Gastrocnemius medialis (tissue), 4 donors: ENCODE measurements around the gene HOXB5. TPM values are rescaled to one million over a fixed set of nuclear protein-coding genes. Genes with fewer than 3 reads are reported as not detected.

Experiments used
- ATAC-seq, 2 donors: fragments of 150-250 bp; one replicate each; pipeline ENCODE4 v1.9.1; 2016
- DNase-seq, 2 donors: peaks; one replicate each; pipeline ENCODE4 v3.0.0-alpha.2; 2019
- H3K27ac ChIP-seq, 4 donors: fragments of 200-600 bp; sonication (generic); 1 replicate in 1 of 4; 2 replicates in 3 of 4; pipeline ENCODE4 v1.5.1; 2016 to 2018; ENCODE audit warnings: mild to moderate bottlenecking in 2 of 4, moderate library complexity in 1 of 4
- H3K27me3 ChIP-seq, 3 donors: fragments of 200-600 bp; sonication (generic) in 2 of 3; 1 replicate in 1 of 3; 2 replicates in 2 of 3; pipeline versions ENCODE4 v1.5.1 to v1.6.0; 2016 to 2019; ENCODE audit warnings: mild to moderate bottlenecking in 1 of 3, moderate library complexity in 1 of 3
- H3K36me3 ChIP-seq, 2 donors: fragments of 200-600 bp; sonication (generic) in 1 of 2; one replicate each; pipeline ENCODE4 v1.5.1; 2017 to 2018
- H3K4me1 ChIP-seq, 2 donors: fragments of 200-600 bp; sonication (generic) in 1 of 2; one replicate each; pipeline ENCODE4 v1.5.1; 2016 to 2017; ENCODE audit warnings: mild to moderate bottlenecking in 2 of 2
- H3K4me3 ChIP-seq, 4 donors: fragments of 200-600 bp; sonication (generic) in 3 of 4; 1 replicate in 1 of 4; 2 replicates in 3 of 4; pipeline ENCODE4 v1.5.1; 2016 to 2019; ENCODE audit warnings: mild to moderate bottlenecking in 2 of 4
- H3K9me3 ChIP-seq, 3 donors: fragments of 200-600 bp; sonication (generic) in 2 of 3; 1 replicate in 1 of 3; 2 replicates in 2 of 3; pipeline ENCODE4 v1.5.1; 2016 to 2019
- POLR2A ChIP-seq, 2 donors: fragments of 450-650 bp; IDR thresholded peaks; one replicate each; pipeline ENCODE4 v1.6.1; 2017; ENCODE audit warnings: antibody characterized with exemption in 2 of 2, mild to moderate bottlenecking in 2 of 2, moderate library complexity in 2 of 2
- in situ Hi-C, 4 donors: fragments of 200-750 bp; cut with MboI; loops; one replicate each; pipeline versions ENCODE4 v1.15.0 to v1.8.0; 2017; ENCODE audit warnings: low sequenced_read_pairs in 4 of 4
- intact Hi-C: fragments of 100-400 bp; cut with DNase I; formaldehyde crosslinking; loops from one replicate; pipeline ENCODE4 v1.15.1; 2023; ENCODE audit warnings: low total_unique reads
- total RNA-seq, 4 donors: library from RNA; depleted of rRNA; stranded (reverse); fragments of >200 nt; gene quantifications; one replicate each; pipeline versions ENCODE4 v1.1.0 to v1.2.3, GENCODE V29; 2016
- TF ChIP-seq, protein P1 (sequence below), 5 experiments: fragments of 450-650 bp in 3 of 5; fragments of 200-600 bp in 2 of 5; sonication (generic) in 2 of 5; IDR thresholded peaks in 4 of 5; conservative IDR thresholded peaks in 1 of 5; 1 replicate in 4 of 5; 2 replicates in 1 of 5; pipeline ENCODE4 v1.5.1; 2016 to 2019; ENCODE audit warnings: antibody characterized with exemption in 5 of 5, mild to moderate bottlenecking in 3 of 5, moderate library complexity in 3 of 5

HOXB5 gene
- total RNA-seq, 4 donors from 2014 or later = not detected

DNA sequence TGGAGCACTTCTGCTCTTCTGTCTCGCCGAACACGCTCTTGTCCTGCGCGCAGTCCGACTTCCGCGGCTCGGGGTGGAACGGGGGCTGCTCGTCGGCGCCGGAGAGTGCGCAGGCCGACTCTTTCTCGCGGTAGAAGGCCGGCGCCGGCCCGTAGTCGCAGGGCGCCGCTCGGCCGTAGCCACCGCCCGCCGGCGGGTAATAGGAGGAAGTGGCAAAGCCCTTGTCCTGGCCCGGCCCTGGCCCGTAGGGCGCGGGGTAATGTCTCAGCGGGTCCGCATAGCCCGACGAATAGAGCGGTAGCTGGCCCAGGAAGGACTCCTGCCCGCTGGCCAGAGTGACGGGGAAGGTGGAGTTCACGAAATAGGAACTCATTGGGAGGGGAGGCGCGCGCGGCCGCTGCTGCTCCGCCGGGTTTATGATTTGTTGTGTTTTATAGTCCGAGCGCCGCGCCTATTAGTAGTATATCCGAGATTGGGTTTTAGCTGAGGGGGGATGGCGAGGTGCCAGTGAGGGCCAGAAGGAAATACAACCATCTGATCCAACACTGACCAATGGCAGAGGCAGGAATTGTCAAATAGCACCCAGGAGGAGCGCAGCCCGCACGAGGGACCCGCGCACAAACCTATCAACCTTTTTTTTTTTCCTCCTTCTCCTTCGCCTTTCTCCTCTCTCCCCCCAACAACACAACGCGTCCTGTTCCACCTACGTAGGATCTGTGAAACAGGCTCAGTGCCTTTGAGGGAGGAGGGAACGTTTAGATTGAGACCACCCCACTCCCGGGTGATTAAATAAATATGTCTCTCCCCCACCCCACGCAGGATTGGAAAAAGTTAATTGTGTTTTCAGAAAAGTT lies 4.4 kb upstream of the HOXB5 start:
- Histone ChIP-seq H3K4me1 (peaks cover 3 to 21% of the 10 kb centered on the region in 2 donors), H3K27me3 (peaks cover 89 to 98% (median 94%) of the 10 kb centered on the region in 3 donors), H3K36me3 (no peaks in the 10 kb centered on the region), H3K9me3 (no peaks in the 10 kb centered on the region), H3K4me3 (peak overlapping the region; percentile 48 to 72 (median 58)), H3K27ac (peak overlapping the region; percentile 43 to 74 (median 72))
- DNase-seq (no peak), ATAC-seq (peak; percentile 15 to 27)
- TF ChIP-seq POLR2A (IDR thresholded peaks at IDR 0.05) = peak in 1 of 2 donors; percentile 41
- TF ChIP-seq, protein P1, sequence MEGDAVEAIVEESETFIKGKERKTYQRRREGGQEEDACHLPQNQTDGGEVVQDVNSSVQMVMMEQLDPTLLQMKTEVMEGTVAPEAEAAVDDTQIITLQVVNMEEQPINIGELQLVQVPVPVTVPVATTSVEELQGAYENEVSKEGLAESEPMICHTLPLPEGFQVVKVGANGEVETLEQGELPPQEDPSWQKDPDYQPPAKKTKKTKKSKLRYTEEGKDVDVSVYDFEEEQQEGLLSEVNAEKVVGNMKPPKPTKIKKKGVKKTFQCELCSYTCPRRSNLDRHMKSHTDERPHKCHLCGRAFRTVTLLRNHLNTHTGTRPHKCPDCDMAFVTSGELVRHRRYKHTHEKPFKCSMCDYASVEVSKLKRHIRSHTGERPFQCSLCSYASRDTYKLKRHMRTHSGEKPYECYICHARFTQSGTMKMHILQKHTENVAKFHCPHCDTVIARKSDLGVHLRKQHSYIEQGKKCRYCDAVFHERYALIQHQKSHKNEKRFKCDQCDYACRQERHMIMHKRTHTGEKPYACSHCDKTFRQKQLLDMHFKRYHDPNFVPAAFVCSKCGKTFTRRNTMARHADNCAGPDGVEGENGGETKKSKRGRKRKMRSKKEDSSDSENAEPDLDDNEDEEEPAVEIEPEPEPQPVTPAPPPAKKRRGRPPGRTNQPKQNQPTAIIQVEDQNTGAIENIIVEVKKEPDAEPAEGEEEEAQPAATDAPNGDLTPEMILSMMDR (IDR thresholded peaks at IDR 0.05 in 4 of 5, conservative IDR thresholded peaks at IDR 0.05 in 1 of 5) = no peak
- in situ Hi-C loops (loop anchor here in 3 of 4 donors (10.0 kb wide), 2 partner anchors 253 to 263 kb away; no protein-coding TSS in a partner anchor), intact Hi-C loops (no loop called here)

DNA sequence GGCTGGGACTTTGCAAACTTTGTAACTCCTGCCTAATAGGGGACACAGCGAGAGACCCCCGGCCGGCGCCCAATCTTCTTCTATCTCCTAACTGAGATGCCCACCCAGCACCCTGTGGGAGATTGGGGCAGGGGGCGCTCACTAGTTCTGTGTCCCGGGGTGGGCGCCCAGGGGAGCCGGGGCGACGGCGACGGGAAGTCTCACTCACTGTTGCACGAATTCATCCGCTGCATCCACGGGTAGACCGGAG lies 3.9 kb upstream of the HOXB5 start:
- intact Hi-C loops = no loop called here

DNA sequence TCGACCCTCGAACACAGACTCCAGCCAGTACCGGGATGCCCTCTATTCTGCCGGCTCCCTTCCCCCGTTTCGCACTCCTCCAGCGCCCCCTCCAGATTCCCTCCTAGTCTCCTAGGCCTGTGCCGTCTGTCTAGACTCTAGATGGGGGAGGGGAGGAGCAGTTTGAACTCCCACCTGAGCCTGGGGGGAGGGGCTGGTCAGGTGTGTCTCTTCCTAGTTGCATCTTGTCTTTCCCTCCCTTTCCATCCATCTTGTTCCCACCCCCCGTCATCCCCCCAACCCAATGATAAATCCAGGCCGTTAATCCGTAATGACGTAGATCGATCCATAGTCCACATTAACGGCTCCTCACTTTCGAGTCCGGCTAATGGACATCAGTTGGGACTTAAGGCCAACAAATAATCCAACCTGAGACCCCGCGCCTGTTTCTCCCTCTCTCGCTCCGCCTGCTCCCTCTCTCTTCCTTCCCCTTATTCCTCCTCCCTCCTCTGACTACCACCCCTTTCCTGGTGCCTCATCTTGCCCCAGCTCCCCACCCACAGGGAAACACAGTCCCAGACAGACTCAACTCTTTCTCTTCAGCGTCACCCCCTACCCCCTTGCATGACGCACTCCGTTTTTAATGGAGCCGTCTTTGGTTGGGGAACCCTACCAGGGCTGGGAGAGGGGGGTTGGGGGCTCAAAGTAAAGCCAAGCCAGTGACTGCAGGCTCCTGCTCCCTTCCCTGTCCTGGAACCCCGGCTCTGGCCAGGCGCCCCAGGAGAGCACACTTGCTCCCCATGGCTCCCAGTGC lies 3.4 kb upstream of the HOXB5 start:
- DNase-seq (no peak), ATAC-seq (no peak)
- peaks cover 80 to 99% (median 94%) of the 10 kb centered on the region in 3 donors for H3K27me3 ChIP-seq
- H3K4me3 ChIP-seq = peak overlapping the region; percentile 48 to 72 (median 58)
- no peak for TF ChIP-seq POLR2A (IDR thresholded peaks at IDR 0.05)
- TF ChIP-seq, protein P1 (IDR thresholded peaks at IDR 0.05 in 4 of 5, conservative IDR thresholded peaks at IDR 0.05 in 1 of 5) = no peak
- intact Hi-C loops (no loop called here), in situ Hi-C loops (loop anchor here in 3 of 4 donors (10.0 kb wide), 2 partner anchors 252 to 262 kb away; no protein-coding TSS in a partner anchor)
- H3K4me1 ChIP-seq = peaks cover 3 to 25% of the 10 kb centered on the region in 2 donors
- H3K27ac ChIP-seq = peak overlapping the region; percentile 43 to 74 (median 72)
- H3K9me3 ChIP-seq = no peaks in the 10 kb centered on the region
- H3K36me3 ChIP-seq = no peaks in the 10 kb centered on the region

More for the DNA sequence above, 3.9 kb upstream of the HOXB5 start:
- no peak for DNase-seq
- H3K4me1 ChIP-seq = peaks cover 3 to 25% of the 10 kb centered on the region in 2 donors
- H3K36me3 ChIP-seq = no peaks in the 10 kb centered on the region
- peak overlapping the region; percentile 43 to 74 (median 72) for H3K27ac ChIP-seq
- no peak for ATAC-seq
- TF ChIP-seq, protein P1 (IDR thresholded peaks at IDR 0.05 in 4 of 5, conservative IDR thresholded peaks at IDR 0.05 in 1 of 5) = no peak
- no peak for TF ChIP-seq POLR2A (IDR thresholded peaks at IDR 0.05)
- H3K9me3 ChIP-seq = no peaks in the 10 kb centered on the region
- peak overlapping the region; percentile 48 to 72 (median 58) for H3K4me3 ChIP-seq
- in situ Hi-C loops = loop anchor here in 3 of 4 donors (10.0 kb wide), 2 partner anchors 253 to 263 kb away; no protein-coding TSS in a partner anchor
- peaks cover 85 to 99% (median 94%) of the 10 kb centered on the region in 3 donors for H3K27me3 ChIP-seq

DNA sequence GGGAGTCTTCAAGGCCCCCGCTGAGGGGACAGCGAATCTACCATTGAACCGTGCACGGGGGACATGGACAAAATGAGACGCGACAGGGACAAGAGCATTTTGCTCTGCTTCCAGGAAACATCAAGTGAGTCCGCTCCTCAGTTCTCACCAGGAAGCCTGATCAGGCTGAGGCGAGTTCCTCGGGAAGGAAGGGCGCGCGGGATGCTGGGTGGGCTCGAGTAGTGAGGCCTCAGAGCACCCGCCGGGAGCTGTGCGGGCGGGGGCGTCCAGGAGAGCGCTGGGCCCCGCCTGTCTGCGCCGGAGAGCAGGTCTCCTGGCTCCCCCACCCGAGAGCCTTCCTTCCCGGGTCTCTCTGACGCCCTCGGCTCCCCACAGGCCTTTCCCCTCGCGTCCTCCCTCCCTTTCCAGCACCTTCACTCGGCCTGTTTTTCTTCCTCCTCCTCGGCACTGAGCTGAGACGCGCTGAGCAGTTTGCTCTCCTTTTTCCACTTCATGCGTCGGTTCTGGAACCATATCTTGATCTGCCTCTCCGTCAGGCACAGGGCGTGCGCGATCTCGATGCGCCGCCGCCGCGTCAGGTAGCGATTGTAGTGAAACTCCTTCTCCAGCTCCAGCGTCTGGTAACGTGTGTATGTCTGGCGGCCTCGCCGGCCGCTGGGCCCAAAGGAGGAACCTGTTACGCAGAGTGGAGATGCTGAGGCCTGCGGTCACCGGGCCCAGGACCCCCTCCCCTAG lies 2.6 kb upstream of the HOXB5 start:
- TF ChIP-seq, protein P1 (IDR thresholded peaks at IDR 0.05 in 4 of 5, conservative IDR thresholded peaks at IDR 0.05 in 1 of 5) = no peak
- no peak for TF ChIP-seq POLR2A (IDR thresholded peaks at IDR 0.05)
- peak overlapping the region; percentile 36 to 74 (median 55) for H3K27ac ChIP-seq
- DNase-seq (no peak), ATAC-seq (no peak)
- H3K36me3 ChIP-seq = no peaks in the 10 kb centered on the region
- H3K27me3 ChIP-seq = peaks cover 78 to 98% (median 94%) of the 10 kb centered on the region in 3 donors
- no peaks in the 10 kb centered on the region for H3K9me3 ChIP-seq
- intact Hi-C loops (no loop called here), in situ Hi-C loops (loop anchor here in 3 of 4 donors (10.0 kb wide), 2 partner anchors 251 to 261 kb away; no protein-coding TSS in a partner anchor)
- peak overlapping the region; percentile 17 to 72 (median 58) for H3K4me3 ChIP-seq
- peaks cover 3 to 25% of the 10 kb centered on the region in 2 donors for H3K4me1 ChIP-seq
